Neural cell (in vitro differentiated cells): ENCODE data around the gene RNF213.

Source experiments
- CTCF ChIP-seq: fragments of 450-650 bp; IDR thresholded peaks from 2 replicates; pipeline ENCODE4 v1.5.1; 2014; ENCODE audit warnings: antibody characterized with exemption, mild to moderate bottlenecking, moderate library complexity; ENCODE audit not compliant: poor library complexity, severe bottlenecking
- REST ChIP-seq: IDR thresholded peaks from 2 replicates; pipeline ENCODE4 v1.6.1; 2012; ENCODE audit warnings: borderline replicate concordance
- SMC3 ChIP-seq: fragments of 450-650 bp; conservative IDR thresholded peaks from 2 replicates; pipeline ENCODE4 v1.6.1; 2014; ENCODE audit warnings: antibody characterized with exemption, mild to moderate bottlenecking, moderate library complexity; ENCODE audit not compliant: poor library complexity
- TAF1 ChIP-seq: IDR thresholded peaks from 2 replicates; pipeline ENCODE4 v1.6.1; 2012; ENCODE audit warnings: low read depth

- TF ChIP-seq CTCF (no peak), TAF1 (no peak), SMC3 (no peak), REST (no peak)
Observed at GRCh38 chr17:80268427-80268826, 7.8 kb downstream of the RNF213 start.
